Activated CD8-positive, alpha-beta memory T cell treated with anti-CD3 and anti-CD28 coated beads for 1 hour (primary cell): ENCODE data around the gene ITPK1.

Source experiments
- DNase-seq, 2 donors: peaks; one replicate each; pipeline ENCODE4 v3.0.0-alpha.2; 2020; ENCODE audit warnings: low read depth in 1 of 2; ENCODE audit errors: extremely low read depth in 1 of 2

ITPK1 gene

GRCh38 chr14:93030761-93031160 lies 85.0 kb downstream of the ITPK1 start:
- no peak for DNase-seq

- DNase-seq, result no peak
These were observed 85.7 kb downstream of the ITPK1 start for GRCh38 chr14:93029911-93030508.

GRCh38 chr14:93029417-93029816 lies 86.3 kb downstream of the ITPK1 start:
- DNase-seq, result no peak

GRCh38 chr14:93028724-93029076 lies 87.0 kb downstream of the ITPK1 start:
- DNase-seq, result no peak

GRCh38 chr14:93027810-93028723 lies 87.7 kb downstream of the ITPK1 start:
- DNase-seq, result no peak

- DNase-seq, result no peak
These were observed 89.4 kb downstream of the ITPK1 start for GRCh38 chr14:93026339-93026738.

- DNase-seq, result no peak
These were observed 90.7 kb downstream of the ITPK1 start for GRCh38 chr14:93025055-93025454.

GRCh38 chr14:93024493-93024892 lies 91.2 kb downstream of the ITPK1 start:
- DNase-seq, result no peak

- DNase-seq, result no peak
These were observed 91.8 kb downstream of the ITPK1 start for GRCh38 chr14:93023802-93024434.

- DNase-seq, result no peak
These were observed 92.7 kb downstream of the ITPK1 start for GRCh38 chr14:93023039-93023438.

- no peak for DNase-seq
These were observed 95.8 kb downstream of the ITPK1 start for GRCh38 chr14:93019970-93020369.

- no peak for DNase-seq
These were observed 96.3 kb downstream of the ITPK1 start for GRCh38 chr14:93019367-93019843.

- no peak for DNase-seq
These were observed 97.4 kb downstream of the ITPK1 start for GRCh38 chr14:93018366-93018765.

- DNase-seq, result no peak
These were observed 97.8 kb downstream of the ITPK1 start for GRCh38 chr14:93017898-93018297.

- DNase-seq, result no peak
These were observed 98.4 kb downstream of the ITPK1 start for GRCh38 chr14:93017301-93017797.

- DNase-seq, result no peak
These were observed 99.4 kb downstream of the ITPK1 start for GRCh38 chr14:93016275-93016845.

GRCh38 chr14:93015505-93015904 lies 100.2 kb downstream of the ITPK1 start:
- no peak for DNase-seq

GRCh38 chr14:93015064-93015463 lies 100.7 kb downstream of the ITPK1 start:
- no peak for DNase-seq

- no peak for DNase-seq
These were observed 101.4 kb downstream of the ITPK1 start for GRCh38 chr14:93014058-93015023.
